Measurements from ENCODE around the gene SOX6.

DNA sequence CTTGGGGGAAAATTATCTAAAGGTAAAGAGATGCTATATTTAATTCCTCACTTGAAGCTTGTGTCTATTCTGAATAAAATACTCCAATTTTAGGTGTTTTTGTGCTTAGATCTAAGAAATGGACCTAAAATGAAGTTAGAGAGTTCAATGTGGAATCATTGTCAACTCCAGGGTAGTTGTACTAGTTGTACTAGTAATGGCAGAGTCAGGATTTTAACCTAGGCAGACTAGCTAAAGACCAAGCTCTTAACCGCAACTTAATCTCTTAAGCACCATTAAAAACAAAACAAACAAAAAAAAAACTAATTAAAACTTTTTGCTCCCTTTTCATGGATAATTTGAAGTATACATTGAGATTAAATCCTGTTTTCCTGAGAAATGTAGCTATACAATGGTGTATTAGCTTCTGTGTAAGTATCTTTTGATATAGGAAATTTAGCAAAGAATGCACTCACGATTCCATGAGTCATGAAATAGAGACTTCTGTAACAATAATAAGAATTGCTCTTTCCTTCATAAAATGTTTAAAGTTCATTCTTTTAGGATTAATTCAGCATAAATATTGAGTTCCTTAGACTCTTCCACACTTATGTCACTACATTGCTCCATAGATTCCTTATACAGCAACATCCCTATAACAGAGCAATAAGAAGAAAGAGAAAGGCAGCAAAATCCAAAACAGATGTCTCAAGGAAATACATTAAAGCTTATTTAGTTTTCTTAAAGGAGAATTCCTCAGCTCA, 26.5 kb upstream of the SOX6 start:
- TF ChIP-seq, protein P1, sequence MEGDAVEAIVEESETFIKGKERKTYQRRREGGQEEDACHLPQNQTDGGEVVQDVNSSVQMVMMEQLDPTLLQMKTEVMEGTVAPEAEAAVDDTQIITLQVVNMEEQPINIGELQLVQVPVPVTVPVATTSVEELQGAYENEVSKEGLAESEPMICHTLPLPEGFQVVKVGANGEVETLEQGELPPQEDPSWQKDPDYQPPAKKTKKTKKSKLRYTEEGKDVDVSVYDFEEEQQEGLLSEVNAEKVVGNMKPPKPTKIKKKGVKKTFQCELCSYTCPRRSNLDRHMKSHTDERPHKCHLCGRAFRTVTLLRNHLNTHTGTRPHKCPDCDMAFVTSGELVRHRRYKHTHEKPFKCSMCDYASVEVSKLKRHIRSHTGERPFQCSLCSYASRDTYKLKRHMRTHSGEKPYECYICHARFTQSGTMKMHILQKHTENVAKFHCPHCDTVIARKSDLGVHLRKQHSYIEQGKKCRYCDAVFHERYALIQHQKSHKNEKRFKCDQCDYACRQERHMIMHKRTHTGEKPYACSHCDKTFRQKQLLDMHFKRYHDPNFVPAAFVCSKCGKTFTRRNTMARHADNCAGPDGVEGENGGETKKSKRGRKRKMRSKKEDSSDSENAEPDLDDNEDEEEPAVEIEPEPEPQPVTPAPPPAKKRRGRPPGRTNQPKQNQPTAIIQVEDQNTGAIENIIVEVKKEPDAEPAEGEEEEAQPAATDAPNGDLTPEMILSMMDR (conservative IDR thresholded peaks at IDR 0.05 in 1 of 2, IDR thresholded peaks at IDR 0.05 in 1 of 2; ENCODE audit: low read depth in 1 of 2, low read length in 2 of 2) = no peak
- no peak for TF ChIP-seq EZH2 (IDR thresholded peaks at IDR 0.05; ENCODE audit: low read length, missing control alignments)

All from fibroblast of lung (primary cell).